ENCODE measurements around the gene CDT1.
"Not testable (repeated sequence)": the region's sequence is repeated elsewhere in the genome, so short reads cannot be mapped to it uniquely, and the experiment has no call there.

CDT1 gene

GRCh38 chr16:88820385-88821025 is 16.9 kb downstream of the CDT1 start:
- DNase-seq, result no peak

DNA sequence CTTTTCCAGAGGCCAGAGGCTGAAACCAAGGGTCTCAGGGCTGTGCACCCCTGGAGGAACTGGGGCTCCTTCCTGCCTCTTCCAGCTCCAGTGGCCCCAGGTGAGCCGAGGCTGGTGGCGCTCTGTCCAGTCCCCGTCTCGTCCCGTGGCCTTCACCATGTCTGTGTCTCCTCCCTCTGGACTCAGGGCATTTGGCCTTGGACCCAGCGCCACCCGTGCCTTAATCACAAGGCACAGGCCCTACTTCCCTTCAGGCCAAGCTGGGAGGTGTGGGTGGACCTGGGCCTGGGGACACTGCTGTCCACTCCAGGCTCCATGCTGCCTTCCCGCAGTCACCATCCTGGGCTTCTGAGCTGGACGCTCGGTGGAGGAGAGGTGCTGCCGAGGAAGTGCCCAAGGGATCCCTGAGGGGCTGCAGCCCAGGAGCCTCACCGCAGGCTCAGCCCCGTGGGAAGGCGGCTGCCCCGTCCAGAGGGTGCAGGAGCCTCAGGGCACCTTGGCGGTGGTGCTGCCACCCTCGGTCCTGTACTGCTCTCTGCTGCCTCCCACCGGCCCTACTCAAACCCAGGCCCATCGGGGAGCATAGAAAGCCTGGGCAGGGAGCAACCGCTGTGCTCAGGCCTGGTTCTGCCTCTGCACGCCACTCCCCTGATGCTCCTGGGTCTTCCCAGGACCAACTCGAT is 17.7 kb downstream of the CDT1 start:
- DNase-seq, result no peak

GRCh38 chr16:88822281-88823040 is 18.9 kb downstream of the CDT1 start:
- no peak for DNase-seq

GRCh38 chr16:88823646-88824045 is 20.1 kb downstream of the CDT1 start:
- not testable (repeated sequence) for DNase-seq

DNA sequence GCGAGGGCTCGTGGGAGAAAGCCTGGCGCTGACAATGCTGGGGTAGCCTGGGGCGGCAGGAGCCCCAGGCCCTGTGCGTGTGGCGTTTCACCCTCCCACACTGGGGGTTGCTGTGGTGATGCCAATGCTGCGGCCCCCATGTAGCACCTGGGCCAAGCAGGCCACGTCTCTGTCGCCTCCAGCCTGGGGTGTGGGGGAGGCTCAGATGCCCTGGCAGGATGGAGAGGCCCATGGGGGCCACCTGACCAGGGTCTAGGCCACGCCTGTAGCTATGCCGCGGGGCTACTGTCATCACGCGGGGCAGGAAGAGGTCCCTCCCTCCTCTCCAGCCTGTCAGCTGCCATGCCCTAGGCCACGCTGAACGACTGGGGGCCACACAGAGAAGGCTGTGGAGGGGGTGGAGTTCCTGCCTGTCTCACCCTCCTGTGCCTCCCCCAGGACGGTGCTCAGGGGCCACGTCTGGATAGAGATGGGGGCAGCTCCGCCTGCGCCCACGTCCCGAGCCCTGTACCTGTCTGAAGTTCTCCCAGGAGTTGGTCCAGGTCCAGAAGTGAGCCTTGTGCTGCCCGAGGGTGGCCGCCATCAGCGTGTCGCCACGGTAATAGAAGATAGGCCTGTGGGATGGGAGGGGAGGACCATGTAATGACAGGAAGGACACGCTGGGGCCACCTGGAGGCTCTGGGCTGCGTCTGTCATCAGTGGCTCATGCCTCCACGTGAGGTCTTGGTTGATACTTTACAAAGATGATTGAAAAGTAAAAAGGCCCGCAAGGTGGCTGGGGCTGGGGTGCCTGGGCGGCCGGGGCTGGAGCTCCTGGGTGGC is 20.9 kb downstream of the CDT1 start:
- DNase-seq, result no peak

GRCh38 chr16:88825146-88825545 is 21.6 kb downstream of the CDT1 start:
- DNase-seq, result no peak

DNA sequence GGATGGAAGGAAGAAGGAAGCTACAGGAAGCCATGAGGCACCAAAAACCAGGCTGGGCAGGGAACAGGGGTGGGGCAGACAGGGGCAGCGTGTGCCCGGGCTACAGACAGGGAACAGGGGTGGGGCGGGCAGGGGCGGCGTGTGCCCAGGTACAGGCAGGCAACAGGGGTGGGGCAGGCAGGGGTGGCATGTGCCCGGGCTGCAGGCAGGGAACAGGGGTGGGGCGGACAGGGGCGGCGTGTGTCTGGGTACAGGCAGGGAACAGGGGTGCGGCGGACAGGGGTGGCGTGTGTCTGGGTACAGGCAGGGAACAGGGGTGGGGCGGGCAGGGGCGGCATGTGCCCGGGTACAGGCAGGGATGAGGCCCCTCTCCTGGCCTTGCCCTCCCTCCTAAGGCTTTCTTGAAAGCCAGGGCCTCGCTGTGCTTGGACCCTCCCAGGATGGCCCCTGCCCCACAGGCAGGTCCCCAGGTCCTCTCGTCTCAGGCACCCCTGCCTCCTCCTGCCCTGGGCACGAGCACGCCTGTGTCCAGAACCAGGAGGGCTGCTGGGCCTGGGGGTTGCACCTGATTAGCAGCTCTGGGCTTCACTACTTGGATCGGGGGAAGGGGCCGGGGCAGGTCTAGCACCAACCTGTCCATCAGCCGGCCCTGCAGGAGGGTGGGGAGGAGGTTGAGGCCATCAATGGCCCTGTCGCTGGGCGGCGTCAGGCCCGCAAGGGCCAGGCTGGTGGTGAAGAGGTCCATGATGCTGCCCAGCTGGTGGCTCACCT is 22.7 kb downstream of the CDT1 start:
- no peak for DNase-seq

DNA sequence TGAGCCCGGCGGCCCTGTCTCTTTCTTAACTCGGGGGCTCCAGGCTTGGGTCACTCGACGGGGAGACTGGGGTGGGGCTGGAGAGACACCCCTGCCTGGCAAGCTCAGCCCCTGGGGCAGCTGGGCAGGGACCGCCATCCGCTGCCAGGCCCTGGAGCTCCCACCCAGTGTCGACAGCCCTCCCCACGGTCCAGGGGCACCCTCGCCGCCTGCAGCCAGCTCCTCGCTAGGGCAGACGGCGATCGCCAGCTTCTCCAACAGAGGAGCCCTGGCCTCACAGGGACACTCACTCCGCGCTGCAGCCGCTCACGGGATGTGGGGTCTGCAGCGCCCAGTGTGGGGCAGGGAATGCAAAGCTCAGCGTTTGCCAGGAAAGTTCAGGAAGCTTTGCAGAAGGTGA is 24.1 kb downstream of the CDT1 start:
- no peak for DNase-seq

DNA sequence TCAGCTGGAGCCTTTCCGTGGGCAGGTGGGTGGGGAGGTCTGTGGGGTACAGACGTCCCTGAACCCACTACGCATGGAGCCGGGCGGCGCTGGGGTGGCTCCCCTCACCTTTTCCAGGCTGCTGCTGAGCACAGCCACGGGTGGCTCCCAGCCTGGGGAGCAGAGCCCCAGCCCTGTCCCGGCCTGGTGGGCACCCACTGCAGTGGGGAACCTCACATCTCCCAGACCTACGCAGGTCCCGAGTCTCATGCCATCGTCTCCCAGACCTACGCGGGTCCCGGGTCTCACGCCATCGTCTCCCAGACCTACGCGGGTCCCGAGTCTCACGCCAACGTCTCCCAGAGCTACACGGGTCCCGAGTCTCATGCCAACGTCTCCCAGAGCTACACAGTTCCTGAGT is 25.1 kb downstream of the CDT1 start:
- DNase-seq, result no peak

- DNase-seq, result no peak
These were observed 26.7 kb downstream of the CDT1 start for GRCh38 chr16:88830258-88830657.

DNA sequence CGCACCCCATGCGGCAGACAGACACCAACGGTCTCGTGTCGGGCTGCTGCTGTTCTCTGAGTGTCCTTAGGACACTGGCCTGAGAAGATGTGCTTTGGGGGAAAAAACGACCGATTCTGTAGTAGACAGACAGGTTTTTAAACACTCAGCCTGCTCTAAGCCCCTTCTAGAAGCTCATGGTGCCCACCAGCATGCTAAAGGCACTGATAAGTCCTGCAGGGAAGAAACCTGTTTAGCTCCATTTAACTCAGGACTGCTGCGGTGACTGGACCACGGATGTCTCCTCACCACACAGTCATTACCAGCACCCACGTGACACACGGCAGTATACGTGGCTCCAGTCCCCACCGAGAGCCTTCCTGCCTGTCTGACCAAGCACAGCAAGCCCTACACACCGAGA is 27.2 kb downstream of the CDT1 start:
- no peak for DNase-seq

DNA sequence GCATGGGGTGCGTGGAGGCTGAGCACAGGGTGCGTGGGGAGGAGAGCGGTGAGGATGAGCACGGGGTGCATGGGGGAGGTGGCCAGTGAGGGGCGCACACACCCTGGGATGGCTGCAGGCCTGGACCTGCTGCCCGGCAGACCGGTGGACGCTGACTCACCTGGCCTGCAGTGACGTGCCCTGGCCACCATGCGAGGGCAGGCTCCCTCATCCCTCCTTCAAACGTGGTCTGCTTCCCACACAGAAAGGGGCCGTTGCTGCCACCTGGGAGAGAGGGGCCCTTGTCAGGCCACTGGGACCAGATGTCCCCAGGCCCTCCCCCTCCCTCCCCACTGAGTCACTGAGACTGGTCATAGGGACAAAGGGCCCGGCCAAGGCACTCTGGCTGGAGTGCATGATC is 28.2 kb downstream of the CDT1 start:
- no peak for DNase-seq

DNA sequence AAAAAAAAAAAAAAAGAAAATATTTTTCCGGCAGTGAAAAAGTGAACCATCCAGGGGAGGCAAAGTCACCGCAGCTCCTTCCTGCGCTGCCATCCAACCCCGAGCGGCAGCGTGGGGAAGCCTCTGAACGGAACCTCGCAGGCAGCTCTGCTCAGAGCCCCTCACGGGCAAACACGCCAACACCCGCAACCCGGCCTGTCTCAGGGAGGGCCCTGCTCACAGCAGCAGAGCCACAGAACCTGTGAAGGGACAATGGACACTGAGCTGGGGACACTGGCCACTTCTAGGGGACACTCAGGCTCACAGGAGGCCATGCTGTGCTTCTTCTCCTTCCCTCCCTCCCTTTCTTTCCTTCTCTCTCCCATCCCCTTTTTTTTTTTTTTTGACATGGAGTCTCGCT is 29.5 kb downstream of the CDT1 start:
- DNase-seq, result no peak

DNA sequence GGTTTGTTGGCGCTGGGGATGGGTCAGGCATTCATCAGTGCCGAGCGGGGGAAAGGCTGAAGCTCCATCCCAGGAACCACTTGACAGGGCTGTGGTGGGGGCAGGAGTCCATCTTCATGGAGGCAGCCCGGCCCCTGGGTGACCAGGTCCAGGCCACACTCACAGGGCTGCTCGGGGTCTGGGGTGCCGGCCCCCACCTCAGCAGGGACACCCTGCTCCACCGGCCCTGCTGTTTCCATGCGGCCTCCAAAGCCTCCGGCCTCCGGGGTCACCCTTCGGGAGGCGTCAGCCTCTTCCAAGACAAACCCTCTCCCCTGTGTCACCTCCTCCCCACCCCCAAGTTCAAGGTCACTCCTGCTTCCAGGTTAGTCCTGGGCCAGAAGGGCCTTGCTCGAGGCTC is 31.1 kb downstream of the CDT1 start:
- no peak for DNase-seq

DNA sequence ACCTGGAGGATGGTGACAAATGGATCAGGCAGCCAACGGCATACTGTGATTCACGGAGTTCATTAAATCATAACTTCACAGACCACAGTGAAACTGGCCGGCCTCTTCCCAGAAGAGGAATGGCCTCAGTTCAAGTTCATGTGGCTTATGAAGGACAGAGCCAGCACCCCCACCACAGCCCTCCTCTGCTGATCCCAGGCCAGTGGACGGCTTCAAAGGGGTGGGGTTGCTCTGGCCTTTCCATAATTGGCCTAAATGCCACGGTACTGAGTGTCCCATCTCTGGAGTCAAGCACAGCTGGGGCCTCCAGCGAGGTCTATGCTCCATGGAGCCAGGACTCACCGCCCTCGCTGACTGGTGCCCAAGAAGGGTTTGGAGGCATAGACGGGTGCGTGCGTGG is 31.8 kb downstream of the CDT1 start:
- no peak for DNase-seq

GRCh38 chr16:88835818-88836217 is 32.2 kb downstream of the CDT1 start:
- DNase-seq, result no peak

GRCh38 chr16:88836791-88837190 is 33.2 kb downstream of the CDT1 start:
- no peak for DNase-seq

- DNase-seq, result no peak
These were observed 34.2 kb downstream of the CDT1 start for GRCh38 chr16:88837806-88838205.

DNA sequence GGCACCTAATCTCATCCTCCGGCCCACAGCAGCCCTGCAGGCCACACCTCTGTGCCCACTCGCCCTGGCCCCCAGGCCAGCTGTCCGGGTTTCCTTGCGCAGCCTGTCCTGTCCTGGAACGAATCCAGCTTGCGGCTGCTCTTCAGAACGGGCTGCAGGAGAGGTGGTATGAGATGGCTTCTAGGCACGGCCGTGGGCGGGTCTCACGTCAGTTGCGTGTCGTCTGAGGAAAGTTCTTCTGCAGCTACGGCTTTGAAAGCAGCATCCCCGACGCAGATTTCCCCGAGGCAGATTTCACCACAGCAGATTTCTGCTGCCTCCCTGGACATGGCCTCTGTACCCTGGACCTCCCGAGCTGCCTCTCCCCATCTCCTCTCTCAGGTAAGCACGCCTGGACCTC is 35.0 kb downstream of the CDT1 start:
- DNase-seq, result no peak

DNA sequence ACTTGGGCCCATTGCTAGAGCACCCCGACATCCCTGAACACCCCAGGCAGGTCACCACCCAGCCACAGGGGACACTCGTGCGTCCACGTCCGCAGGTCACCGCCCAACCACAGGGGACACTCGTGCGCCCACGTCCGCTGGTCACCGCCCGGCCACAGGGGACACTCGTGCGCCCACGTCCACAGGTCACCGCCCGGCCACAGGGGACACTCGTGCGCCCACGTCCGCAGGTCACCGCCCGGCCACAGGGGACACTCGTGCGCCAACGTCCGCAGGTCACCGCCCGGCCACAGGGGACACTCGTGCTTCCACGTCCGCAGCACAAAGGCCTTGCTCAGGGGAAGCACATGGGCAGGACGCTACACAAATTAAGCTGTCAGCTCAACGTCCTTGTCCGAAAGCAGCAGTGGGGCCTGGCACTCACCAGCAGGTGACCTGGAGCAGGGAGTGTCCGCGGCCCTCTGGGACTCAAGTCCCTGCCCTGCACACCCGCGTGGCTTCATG is 35.5 kb downstream of the CDT1 start:
- no peak for DNase-seq

DNA sequence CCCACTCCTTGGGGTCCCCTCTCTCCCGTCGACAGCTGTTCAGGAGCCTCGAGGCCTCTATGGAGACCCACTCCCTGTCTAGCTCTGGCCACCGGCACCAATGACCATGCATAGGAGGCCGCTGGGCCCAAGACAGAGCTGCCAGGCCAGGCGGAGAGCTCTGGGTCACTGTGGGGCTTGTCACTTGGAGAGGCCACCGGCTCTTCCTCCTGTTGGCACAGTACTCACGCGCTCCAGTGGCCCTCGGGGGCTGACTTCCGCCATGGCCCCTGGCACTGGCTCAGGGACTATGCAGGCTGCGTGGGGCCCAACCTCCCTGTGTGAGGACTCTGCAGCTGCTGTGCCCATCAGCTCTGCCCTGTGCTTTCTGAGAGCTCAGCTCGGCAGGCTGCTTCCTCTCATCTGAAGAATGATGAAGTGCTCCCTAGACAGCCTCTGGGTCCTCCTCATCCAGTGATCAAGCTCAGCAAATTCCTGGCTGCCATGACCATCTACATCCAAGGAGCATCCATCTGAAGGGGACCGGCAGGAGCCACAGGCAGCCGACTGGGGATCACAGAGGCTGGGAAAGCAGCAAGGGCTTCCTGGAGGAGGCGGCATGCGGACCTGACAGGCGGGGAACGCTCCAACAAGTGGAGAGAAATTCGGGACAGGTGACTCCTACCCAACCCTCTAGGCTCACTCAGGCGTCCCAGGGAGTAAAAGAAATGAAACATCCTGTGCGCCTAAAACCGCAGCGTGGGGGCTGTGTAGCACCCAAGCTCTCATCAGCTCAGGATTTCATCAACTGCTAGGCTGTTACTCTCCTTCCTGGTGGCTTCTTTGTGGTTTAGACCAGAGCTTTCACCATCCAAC is 36.4 kb downstream of the CDT1 start:
- DNase-seq, result no peak
